Measurements from ENCODE around the gene CLPX.

CLPX gene

DNA sequence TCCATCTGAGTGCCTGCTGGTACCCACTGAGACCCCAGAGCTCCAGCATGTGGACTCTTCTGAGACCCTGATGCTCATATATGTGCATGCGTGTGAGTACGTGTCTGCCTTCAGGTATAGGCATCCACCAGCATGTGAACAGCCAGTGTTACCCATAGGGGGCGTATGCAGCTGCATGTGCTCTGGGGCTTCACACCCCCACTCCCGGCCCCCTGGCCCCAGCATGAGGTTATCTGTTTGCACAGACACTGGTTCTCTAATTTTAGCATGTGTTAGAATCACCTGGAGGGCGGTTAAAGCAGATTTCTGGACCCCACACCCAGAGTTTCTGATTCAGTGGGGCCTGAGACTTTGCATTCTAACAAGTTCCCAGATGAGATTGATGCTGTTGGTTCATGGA, 27.0 kb upstream of the CLPX start:
- H3K9ac ChIP-seq (ENCODE audit: insufficient read length, low read depth), result no peak overlapping the region
- no peak for DNase-seq (ENCODE audit: low read depth, low spot score)
- TF ChIP-seq YY1 (IDR thresholded peaks at IDR 0.05; ENCODE audit: insufficient read depth, insufficient read length) (no peak), ZNF274 (IDR thresholded peaks at IDR 0.05; ENCODE audit: low read depth, low read length) (no peak), SUZ12 (IDR thresholded peaks at IDR 0.05; ENCODE audit: extremely low read depth, insufficient read depth, insufficient read length) (no peak)
- no peaks in the 10 kb centered on the region for H3K9me3 ChIP-seq (ENCODE audit: insufficient read depth, low read length)
- peaks cover 15% of the 10 kb centered on the region for H3K4me1 ChIP-seq (ENCODE audit: insufficient read depth, insufficient read length)
- no peaks in the 10 kb centered on the region for H3K36me3 ChIP-seq (ENCODE audit: insufficient read depth, insufficient read length, low read length)
- no peak overlapping the region for H3K4me3 ChIP-seq (ENCODE audit: insufficient read length, low read depth)
- H3K27me3 ChIP-seq (ENCODE audit: insufficient read depth, insufficient read length), result no peaks in the 10 kb centered on the region

DNA sequence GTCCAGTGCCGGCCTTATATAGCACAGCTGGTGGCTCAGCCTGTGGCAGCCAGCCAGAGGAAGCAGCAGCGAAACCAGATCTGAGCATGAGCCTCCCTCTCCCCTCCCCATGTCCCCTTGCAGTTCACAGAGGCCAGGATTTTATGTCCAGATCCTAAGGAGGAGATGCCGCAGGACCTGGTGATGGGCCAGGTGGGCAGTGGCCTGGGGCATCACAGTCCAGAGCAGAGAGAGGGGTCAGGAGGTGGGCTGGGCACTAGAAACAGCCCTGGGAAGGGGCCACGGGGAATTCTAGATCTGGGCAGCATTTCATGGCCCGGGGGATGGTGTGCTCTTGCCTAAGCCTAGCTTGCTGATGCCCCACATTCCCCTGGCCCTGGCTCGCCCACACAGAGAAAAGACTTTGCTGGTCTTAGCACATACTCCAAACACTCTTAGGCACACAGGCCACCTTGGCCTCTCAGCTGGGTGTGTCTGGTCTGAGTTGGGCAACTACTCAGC, 26.4 kb upstream of the CLPX start:
- Histone ChIP-seq H3K27me3 (ENCODE audit: insufficient read depth, insufficient read length) (no peaks in the 10 kb centered on the region), H3K4me3 (ENCODE audit: insufficient read length, low read depth) (no peak overlapping the region), H3K9ac (ENCODE audit: insufficient read length, low read depth) (peak overlapping the region; percentile 18), H3K9me3 (ENCODE audit: insufficient read depth, low read length) (no peaks in the 10 kb centered on the region), H3K36me3 (ENCODE audit: insufficient read depth, insufficient read length, low read length) (no peaks in the 10 kb centered on the region), H3K4me1 (ENCODE audit: insufficient read depth, insufficient read length) (peaks cover 15% of the 10 kb centered on the region)
- TF ChIP-seq ZNF274 (IDR thresholded peaks at IDR 0.05; ENCODE audit: low read depth, low read length) (no peak), YY1 (IDR thresholded peaks at IDR 0.05; ENCODE audit: insufficient read depth, insufficient read length) (no peak), SUZ12 (IDR thresholded peaks at IDR 0.05; ENCODE audit: extremely low read depth, insufficient read depth, insufficient read length) (no peak)
- DNase-seq (ENCODE audit: low read depth, low spot score), result no peak

DNA sequence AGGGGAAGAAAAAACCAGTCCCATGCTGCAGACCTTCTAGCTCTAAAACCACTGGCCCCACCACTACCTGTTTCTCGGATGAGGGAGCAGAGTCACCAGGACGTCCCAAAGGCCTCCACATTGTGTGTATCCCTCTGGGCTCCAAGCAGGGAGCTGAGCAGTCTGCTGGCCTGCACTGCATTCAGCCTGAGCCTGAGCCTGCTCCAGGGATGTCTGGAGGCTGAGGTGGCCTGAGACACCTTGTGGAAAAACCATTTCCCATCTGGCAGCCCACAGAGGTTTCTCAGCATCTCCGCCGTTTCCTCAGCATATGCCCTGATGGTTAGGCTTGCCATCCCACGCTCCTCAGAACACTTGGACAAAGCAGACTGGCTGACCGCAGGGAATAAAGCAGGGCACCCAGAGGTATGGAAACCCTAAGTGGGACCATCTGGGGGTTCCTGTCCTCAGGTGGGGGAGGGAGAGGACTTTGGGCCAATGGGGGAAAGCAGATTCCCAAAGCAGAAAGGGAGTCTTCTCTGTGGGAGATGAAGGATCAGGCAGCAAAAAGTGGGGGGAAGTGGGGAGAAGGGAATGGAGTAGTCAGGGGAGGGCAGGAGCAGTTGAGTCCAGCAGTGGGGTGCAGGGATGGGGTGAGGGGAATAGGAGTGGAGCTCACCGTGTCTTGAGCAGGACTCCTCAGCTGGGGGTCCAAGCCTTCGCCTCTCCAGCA, 25.8 kb upstream of the CLPX start, which contains the start of gene CILP:
Gene CILP (minus strand): TSS at position 704 of the 712 bp plus-strand sequence. CDS start 1,718 bp downstream, outside the sequence.
- no peaks in the 10 kb centered on the region for H3K27me3 ChIP-seq (ENCODE audit: insufficient read depth, insufficient read length)
- H3K4me3 ChIP-seq (ENCODE audit: insufficient read length, low read depth), result no peak within 1 kb of the TSS
- H3K4me1 ChIP-seq (ENCODE audit: insufficient read depth, insufficient read length), result peaks cover 15% of the 10 kb centered on the region
- H3K36me3 ChIP-seq (ENCODE audit: insufficient read depth, insufficient read length, low read length), result no peaks in the 10 kb centered on the region
- TF ChIP-seq SUZ12 (IDR thresholded peaks at IDR 0.05; ENCODE audit: extremely low read depth, insufficient read depth, insufficient read length), result no peak
- no peak for TF ChIP-seq ZNF274 (IDR thresholded peaks at IDR 0.05; ENCODE audit: low read depth, low read length)
- TF ChIP-seq YY1 (IDR thresholded peaks at IDR 0.05; ENCODE audit: insufficient read depth, insufficient read length), result no peak
- DNase-seq (ENCODE audit: low read depth, low spot score), result no peak
- H3K9ac ChIP-seq (ENCODE audit: insufficient read length, low read depth), result peak within 1 kb of the TSS; percentile 27
- no peaks in the 10 kb centered on the region for H3K9me3 ChIP-seq (ENCODE audit: insufficient read depth, low read length)

DNA sequence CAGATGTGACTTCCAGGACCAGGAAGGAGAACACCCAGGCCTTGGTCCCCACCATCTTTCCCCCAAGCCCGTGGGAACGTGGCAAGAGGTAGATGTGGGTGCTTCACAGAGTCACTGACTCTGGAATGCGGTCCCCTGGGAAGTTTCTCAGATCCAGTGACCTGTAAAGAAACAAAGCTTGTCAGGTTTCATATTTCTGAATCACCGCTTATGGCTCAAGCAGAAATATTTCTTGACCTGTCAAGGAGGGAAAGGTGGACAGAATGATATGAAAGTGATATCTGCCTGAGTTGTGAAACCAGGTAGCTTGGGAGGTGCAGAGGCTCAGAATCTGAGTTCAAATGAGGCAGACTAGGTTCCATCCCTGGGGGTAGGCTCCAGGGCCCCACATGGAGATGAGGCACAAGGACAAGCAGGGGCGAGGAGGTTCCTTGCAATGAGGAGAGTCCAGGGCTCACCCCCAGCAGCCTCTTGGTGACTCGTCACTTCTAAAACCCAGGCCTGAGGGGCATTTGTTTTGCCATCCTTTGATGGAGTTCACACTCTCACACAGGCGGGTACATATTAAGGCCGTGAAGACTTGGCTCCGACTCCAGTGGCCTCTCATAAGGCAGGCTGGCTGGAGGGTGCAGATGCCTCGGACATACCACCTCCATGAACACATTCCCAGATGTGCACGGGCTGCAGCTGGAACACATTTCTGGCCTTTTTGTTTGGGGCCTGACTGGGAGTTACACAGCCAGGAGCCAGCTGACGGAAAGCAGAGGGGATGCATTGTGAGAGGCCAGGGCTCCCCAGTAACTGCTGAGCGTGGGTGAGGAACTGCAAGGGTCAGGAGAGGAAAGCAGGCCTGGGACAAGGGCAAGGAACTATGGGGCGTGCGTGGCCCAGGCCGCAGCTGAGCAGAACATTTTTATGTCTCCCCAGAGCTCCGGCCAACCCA, 24.8 kb upstream of the CLPX start:
- Histone ChIP-seq H3K27me3 (ENCODE audit: insufficient read depth, insufficient read length) (no peaks in the 10 kb centered on the region), H3K4me3 (ENCODE audit: insufficient read length, low read depth) (no peak overlapping the region), H3K4me1 (ENCODE audit: insufficient read depth, insufficient read length) (peaks cover 15% of the 10 kb centered on the region), H3K9me3 (ENCODE audit: insufficient read depth, low read length) (no peaks in the 10 kb centered on the region), H3K36me3 (ENCODE audit: insufficient read depth, insufficient read length, low read length) (no peaks in the 10 kb centered on the region), H3K9ac (ENCODE audit: insufficient read length, low read depth) (no peak overlapping the region)
- no peak for TF ChIP-seq SUZ12 (IDR thresholded peaks at IDR 0.05; ENCODE audit: extremely low read depth, insufficient read depth, insufficient read length)
- no peak for TF ChIP-seq YY1 (IDR thresholded peaks at IDR 0.05; ENCODE audit: insufficient read depth, insufficient read length)
- DNase-seq (ENCODE audit: low read depth, low spot score), result no peak

DNA sequence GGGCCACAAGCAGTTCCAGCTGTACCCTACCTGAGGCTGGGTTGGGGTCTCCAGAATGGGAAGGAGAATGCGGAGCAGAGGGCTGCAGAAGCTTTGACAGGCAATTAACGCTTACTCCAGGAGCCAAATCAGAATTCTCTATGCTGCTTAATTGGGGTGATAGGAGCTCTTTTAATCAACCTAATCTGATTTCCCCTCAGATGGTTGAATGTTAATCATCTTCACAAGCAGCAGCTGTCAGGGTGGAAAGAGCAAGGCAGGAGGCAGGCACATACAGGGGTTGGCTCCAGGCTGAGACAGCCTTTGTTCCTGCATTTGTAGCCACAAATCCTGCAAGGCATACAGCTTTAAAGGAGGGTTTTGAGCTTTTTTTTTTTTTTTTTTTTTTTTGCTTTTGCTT, 23.5 kb upstream of the CLPX start:
- no peaks in the 10 kb centered on the region for H3K36me3 ChIP-seq (ENCODE audit: insufficient read depth, insufficient read length, low read length)
- H3K9ac ChIP-seq (ENCODE audit: insufficient read length, low read depth), result no peak overlapping the region
- no peak for DNase-seq (ENCODE audit: low read depth, low spot score)
- H3K4me1 ChIP-seq (ENCODE audit: insufficient read depth, insufficient read length), result peaks cover 17% of the 10 kb centered on the region
- H3K27me3 ChIP-seq (ENCODE audit: insufficient read depth, insufficient read length), result no peaks in the 10 kb centered on the region
- TF ChIP-seq ZNF274 (IDR thresholded peaks at IDR 0.05; ENCODE audit: low read depth, low read length) (no peak), YY1 (IDR thresholded peaks at IDR 0.05; ENCODE audit: insufficient read depth, insufficient read length) (no peak), SUZ12 (IDR thresholded peaks at IDR 0.05; ENCODE audit: extremely low read depth, insufficient read depth, insufficient read length) (no peak)
- H3K4me3 ChIP-seq (ENCODE audit: insufficient read length, low read depth), result no peak overlapping the region
- no peaks in the 10 kb centered on the region for H3K9me3 ChIP-seq (ENCODE audit: insufficient read depth, low read length)

DNA sequence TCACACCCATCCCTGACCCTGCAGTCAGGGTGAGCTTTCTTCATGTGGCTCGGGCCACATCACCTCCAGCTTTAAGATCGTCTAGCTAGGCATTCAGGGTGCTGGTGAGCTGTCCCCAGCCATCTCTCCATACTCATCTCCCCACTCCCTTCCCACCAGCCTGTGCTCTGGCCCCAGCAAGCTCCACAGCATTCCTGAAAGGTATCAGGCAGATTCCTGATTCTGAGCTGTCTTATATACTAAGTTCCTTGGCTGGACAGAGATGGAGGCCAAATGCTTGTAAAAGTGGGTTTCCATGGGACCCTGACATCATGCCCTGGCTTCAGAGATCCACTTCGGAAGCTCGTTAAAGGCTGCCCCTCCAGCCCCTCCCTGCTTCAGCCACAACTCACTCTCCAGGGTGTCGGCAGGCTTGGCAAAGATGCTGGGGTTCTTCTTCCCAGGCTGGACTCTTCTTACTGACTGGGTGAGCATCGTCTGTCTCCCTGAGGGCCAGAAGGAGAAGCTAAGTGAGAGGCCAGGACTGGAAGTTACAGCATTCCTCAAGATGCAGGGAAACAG, 22.2 kb upstream of the CLPX start:
- Histone ChIP-seq H3K36me3 (ENCODE audit: insufficient read depth, insufficient read length, low read length) (no peaks in the 10 kb centered on the region), H3K9ac (ENCODE audit: insufficient read length, low read depth) (no peak overlapping the region), H3K4me1 (ENCODE audit: insufficient read depth, insufficient read length) (peaks cover 17% of the 10 kb centered on the region), H3K9me3 (ENCODE audit: insufficient read depth, low read length) (no peaks in the 10 kb centered on the region), H3K4me3 (ENCODE audit: insufficient read length, low read depth) (no peak overlapping the region), H3K27me3 (ENCODE audit: insufficient read depth, insufficient read length) (no peaks in the 10 kb centered on the region)
- no peak for TF ChIP-seq SUZ12 (IDR thresholded peaks at IDR 0.05; ENCODE audit: extremely low read depth, insufficient read depth, insufficient read length)
- no peak for TF ChIP-seq ZNF274 (IDR thresholded peaks at IDR 0.05; ENCODE audit: low read depth, low read length)
- no peak for TF ChIP-seq YY1 (IDR thresholded peaks at IDR 0.05; ENCODE audit: insufficient read depth, insufficient read length)
- DNase-seq (ENCODE audit: low read depth, low spot score), result no peak

All from NT2/D1 (cell line).